C4-2B (cell line): ENCODE results near the gene JPT1.

Experiments used
- ZFX ChIP-seq: fragments of 450-650 bp; IDR thresholded peaks from 2 replicates; pipeline ENCODE4 v1.6.1; 2017
- TF ChIP-seq, protein P1 (sequence below): fragments of 450-650 bp; conservative IDR thresholded peaks from 2 replicates; pipeline ENCODE4 v1.5.1; 2017; ENCODE audit warnings: mild to moderate bottlenecking

DNA sequence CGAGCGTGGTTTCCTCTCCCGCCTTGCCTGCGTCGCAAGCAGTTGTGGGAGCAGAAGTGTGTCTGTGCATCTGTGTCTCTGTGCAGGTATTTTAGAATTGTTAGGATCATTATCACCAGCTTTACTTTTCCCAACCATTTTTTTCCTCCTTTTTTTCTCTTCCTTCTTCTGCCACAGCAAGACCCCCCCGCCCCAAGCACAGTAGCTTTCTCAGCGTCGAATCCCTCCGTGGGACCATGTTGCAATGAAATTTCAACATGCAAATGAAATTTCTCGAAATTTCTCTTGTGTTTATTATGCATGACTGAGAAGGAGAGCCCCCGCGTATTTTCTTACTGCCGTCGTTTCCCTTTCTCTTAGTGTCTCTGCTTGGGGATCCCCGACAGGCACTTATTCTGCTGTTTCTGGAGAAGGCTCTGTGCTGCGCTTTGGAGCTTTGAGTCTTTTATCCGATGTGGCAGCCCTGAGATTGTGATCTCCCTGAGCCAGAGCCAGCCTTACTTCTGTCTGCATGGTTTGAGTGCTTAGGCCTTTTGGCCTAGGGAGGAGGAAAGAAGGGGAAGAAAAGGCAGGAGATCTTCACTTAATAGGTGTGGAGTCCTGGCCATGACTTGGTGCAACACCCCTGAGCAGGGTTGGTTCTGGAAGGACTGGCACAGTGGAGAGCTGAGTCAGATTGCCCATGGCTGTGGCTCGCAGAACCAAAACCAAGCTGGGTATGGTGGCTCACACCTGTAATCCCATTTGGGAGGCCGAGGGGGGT is 39.6 kb downstream of the JPT1 start:
- TF ChIP-seq, protein P1, sequence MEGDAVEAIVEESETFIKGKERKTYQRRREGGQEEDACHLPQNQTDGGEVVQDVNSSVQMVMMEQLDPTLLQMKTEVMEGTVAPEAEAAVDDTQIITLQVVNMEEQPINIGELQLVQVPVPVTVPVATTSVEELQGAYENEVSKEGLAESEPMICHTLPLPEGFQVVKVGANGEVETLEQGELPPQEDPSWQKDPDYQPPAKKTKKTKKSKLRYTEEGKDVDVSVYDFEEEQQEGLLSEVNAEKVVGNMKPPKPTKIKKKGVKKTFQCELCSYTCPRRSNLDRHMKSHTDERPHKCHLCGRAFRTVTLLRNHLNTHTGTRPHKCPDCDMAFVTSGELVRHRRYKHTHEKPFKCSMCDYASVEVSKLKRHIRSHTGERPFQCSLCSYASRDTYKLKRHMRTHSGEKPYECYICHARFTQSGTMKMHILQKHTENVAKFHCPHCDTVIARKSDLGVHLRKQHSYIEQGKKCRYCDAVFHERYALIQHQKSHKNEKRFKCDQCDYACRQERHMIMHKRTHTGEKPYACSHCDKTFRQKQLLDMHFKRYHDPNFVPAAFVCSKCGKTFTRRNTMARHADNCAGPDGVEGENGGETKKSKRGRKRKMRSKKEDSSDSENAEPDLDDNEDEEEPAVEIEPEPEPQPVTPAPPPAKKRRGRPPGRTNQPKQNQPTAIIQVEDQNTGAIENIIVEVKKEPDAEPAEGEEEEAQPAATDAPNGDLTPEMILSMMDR = no peak
- TF ChIP-seq ZFX = no peak
